Caki2 (cell line): ENCODE measurements around the gene CCR4. TPM values are rescaled to one million over a fixed set of nuclear protein-coding genes. Genes with fewer than 3 reads are reported as not detected.

Source experiments
- DNase-seq: peaks from one replicate; pipeline ENCODE4 v3.0.0-alpha.2; 2015; ENCODE audit warnings: low read depth
- in situ Hi-C: cut with HindIII; loops from 2 replicates; pipeline ENCODE4 v1.10.0; 2016; ENCODE audit warnings: low sequenced_read_pairs, low pct_unique_long_range_greater_than_20kb, mixed read lengths
- total RNA-seq: library from RNA; depleted of rRNA; stranded (reverse); fragments of >200 nt; shearing (Covaris generic); gene quantifications from 2 replicates; pipeline ENCODE4 v1.2.3, GENCODE V29; 2014; ENCODE audit warnings: low replicate concordance; rRNA removed

The CCR4 gene
- total RNA-seq, 1 experiment from 2014 or later = not detected

DNA sequence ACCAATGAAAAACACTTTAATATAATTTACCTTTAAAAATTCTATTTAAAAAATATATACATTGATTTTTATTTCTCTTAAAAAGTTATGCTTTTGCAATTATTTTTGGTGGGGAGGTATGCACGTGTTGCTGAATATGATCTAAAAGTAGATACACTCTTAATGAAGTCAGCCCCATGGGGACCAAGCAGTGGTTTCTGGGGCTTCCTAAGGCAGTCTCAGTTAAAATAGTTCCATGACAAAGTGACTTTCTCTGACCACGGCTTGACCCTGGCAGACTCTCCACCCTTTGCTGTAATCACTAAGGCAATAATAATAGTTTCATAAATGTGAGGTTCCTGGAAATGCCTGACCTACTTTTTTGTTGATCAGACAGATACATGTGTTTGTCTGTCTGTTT lies 50.4 kb downstream of the CCR4 start:
- no peak for DNase-seq
- in situ Hi-C loops = no loop called here

DNA sequence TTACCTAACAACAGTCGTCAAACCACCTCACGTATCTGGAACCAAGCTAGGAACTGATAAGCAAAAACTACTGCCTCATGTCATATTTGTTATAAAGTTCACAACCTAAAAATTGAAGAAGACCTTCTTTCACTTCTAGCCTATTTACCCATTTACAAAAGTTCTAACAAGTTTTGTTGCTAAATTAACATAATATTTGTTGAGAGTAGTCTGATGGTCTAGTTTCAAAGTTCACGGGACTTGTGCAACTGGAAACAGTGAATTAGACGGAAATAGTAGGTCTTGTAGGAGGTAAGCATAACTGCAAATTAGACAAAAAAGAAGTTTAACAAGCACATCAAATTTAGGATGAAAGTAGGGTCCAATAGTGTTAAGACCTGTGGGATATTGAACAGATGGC lies 51.9 kb downstream of the CCR4 start:
- in situ Hi-C loops = no loop called here
- no peak for DNase-seq

DNA sequence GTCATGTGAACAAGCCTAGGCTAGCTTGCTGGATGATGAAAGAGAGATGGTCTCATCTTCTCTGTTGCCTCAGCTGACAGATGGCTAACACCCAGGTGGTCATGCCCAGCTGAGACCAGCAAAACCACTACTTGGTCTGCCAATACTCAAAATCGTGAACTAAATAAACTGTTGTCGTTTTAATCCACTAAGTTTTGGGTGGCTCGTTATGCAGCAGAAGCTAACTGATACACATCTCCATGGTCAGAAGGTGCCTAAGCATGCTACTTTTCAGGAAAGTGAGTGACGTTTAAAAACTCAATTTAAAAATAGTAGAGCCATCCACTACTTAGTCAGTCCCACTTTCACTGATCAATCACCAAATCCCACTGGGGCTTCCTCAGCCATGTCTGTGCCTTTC lies 52.8 kb downstream of the CCR4 start:
- in situ Hi-C loops = no loop called here

DNA sequence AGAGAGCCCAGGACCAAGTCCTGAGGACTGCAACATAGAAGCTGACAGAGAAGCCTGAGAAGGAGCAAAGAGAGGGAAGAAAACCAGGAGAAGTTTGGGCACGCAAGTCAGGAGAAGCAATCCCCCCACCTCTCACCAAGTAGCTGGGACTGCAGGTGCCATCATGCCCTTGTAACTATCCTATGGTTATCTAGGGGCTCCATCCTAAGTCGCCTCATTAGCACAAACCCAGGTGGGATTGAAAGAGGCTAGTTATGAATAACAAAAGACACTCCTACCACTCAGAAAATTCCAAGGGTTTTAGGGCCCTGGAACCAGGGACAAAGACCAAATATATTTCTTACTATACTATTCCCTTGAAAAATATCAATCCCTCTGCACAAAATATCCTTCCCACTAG lies 53.5 kb downstream of the CCR4 start:
- in situ Hi-C loops = no loop called here
- DNase-seq = no peak

More for the DNA sequence above, 52.8 kb downstream of the CCR4 start:
- DNase-seq = no peak

Other genes with a start within 250 kb of the CCR4 start
- gene TRIM71, start 133.6 kb upstream of the CCR4 start, total RNA-seq = not detected in 2 replicates
- 55.1 and 55.2 TPM in 2 replicates for gene GLB1, start 145.5 kb downstream of the CCR4 start, total RNA-seq
- gene TMPPE, start 145.5 kb downstream of the CCR4 start, total RNA-seq = 1.4 and 1.7 TPM in 2 replicates
- 239 and 275 TPM in 2 replicates for gene CRTAP, start 162.4 kb downstream of the CCR4 start, total RNA-seq